A673 (cell line): Measurements from ENCODE around the gene GRK1. TPM values are rescaled to one million over a fixed set of nuclear protein-coding genes. Genes with fewer than 3 reads are reported as not detected.

ENCODE experiments used
- BruUV-seq: library from RNA; stranded (reverse); fragments of 400-500 nt; replicated peaks from 2 replicates; lab custom pipeline; 2021; lab: Mats Ljungman, UMichigan
- CTCF ChIA-PET: fragments of 300-600 bp; sonication (Branson Sonifier 250); formaldehyde crosslinking; loops from one replicate; lab custom pipeline; 2022; ENCODE audit warnings: antibody characterized with exemption; lab: Charles Lee
- POLR2A ChIA-PET: fragments of 300-600 bp; sonication (Branson Sonifier 250); formaldehyde crosslinking; loops from one replicate; lab custom pipeline; 2022; ENCODE audit warnings: antibody characterized with exemption; ENCODE audit not compliant: low non-redundant PET; lab: Charles Lee
- DNase-seq: peaks from one replicate; pipeline ENCODE4 v3.0.0-alpha.2; 2015; ENCODE audit warnings: low spot score
- H3K27ac ChIP-seq: fragments of 200-600 bp; sonication (generic); 2 replicates; pipeline ENCODE4 v1.5.1; 2016; ENCODE audit warnings: mixed run types, low read depth, mild to moderate bottlenecking, mixed read lengths, antibody characterized with exemption, low read length; ENCODE audit not compliant: poor library complexity, severe bottlenecking
- H3K27me3 ChIP-seq: fragments of 200-600 bp; sonication (generic); replicated peaks from 2 replicates; pipeline ENCODE4 v1.6.1; 2017; ENCODE audit warnings: mixed run types, low read depth, mild to moderate bottlenecking, mixed read lengths, antibody characterized with exemption, low read length; ENCODE audit not compliant: insufficient read depth, poor library complexity
- H3K36me3 ChIP-seq: fragments of 200-600 bp; sonication (generic); 2 replicates; pipeline ENCODE4 v1.6.1; 2016; ENCODE audit warnings: mixed run types, mild to moderate bottlenecking, mixed read lengths, antibody characterized with exemption, low read length; ENCODE audit not compliant: insufficient read depth, poor library complexity, severe bottlenecking
- H3K4me1 ChIP-seq: fragments of 200-600 bp; sonication (generic); 2 replicates; pipeline ENCODE4 v1.6.1; 2017; ENCODE audit warnings: mixed run types, mild to moderate bottlenecking, mixed read lengths, antibody characterized with exemption, low read length; ENCODE audit not compliant: insufficient read depth, poor library complexity, severe bottlenecking
- H3K4me3 ChIP-seq: fragments of 200-600 bp; sonication (generic); 2 replicates; pipeline ENCODE4 v1.5.1; 2016; ENCODE audit warnings: low read depth, mixed run types, mild to moderate bottlenecking, mixed read lengths, low read length; ENCODE audit not compliant: poor library complexity, severe bottlenecking
- H3K9me3 ChIP-seq: fragments of 200-600 bp; sonication (generic); 2 replicates; pipeline ENCODE4 v1.6.1; 2016; ENCODE audit warnings: mixed run types, low read depth, mild to moderate bottlenecking, mixed read lengths, antibody characterized with exemption, low read length; ENCODE audit not compliant: poor library complexity, severe bottlenecking
- CTCF ChIP-seq: fragments of 300-800, 200-600 bp; sonication (generic); conservative IDR thresholded peaks from 2 replicates; pipeline ENCODE4 v1.5.1; 2017; ENCODE audit warnings: low read depth, mild to moderate bottlenecking, antibody characterized with exemption, low read length, moderate library complexity, mixed read lengths
- EZH2 ChIP-seq: fragments of 200-600 bp; sonication (generic); IDR thresholded peaks from 2 replicates; pipeline ENCODE4 v1.6.1; 2017; ENCODE audit warnings: borderline replicate concordance, low read depth, mild to moderate bottlenecking, mixed read lengths, antibody characterized with exemption, low read length; ENCODE audit not compliant: poor library complexity, severe bottlenecking
- intact Hi-C: fragments of 100-400 bp; cut with micrococcal nuclease; formaldehyde crosslinking; loops from one replicate; pipeline ENCODE4 v1.10.0; 2022; ENCODE audit not compliant: unreplicated experiment
- total RNA-seq: library from RNA; stranded (reverse); gene quantifications from 2 replicates; pipeline ENCODE4 v1.2.3, GENCODE V29; 2021

The GRK1 gene
- total RNA-seq, 1 experiment from 2014 or later: not detected

- POLR2A ChIA-PET: no interaction called here
- TF ChIP-seq EZH2 (no peak), CTCF (no peak)
- Histone ChIP-seq H3K9me3 (no peaks in the 10 kb centered on the region), H3K4me3 (no peak overlapping the region), H3K4me1 (no peaks in the 10 kb centered on the region), H3K36me3 (no peaks in the 10 kb centered on the region), H3K27ac (no peak overlapping the region), H3K27me3 (peaks cover 47% of the 10 kb centered on the region)
- BruUV-seq: no TSS peak
- CTCF ChIA-PET: interaction anchor here (1.2 kb wide), 1 partner anchor 16 kb away, joined by 4 read pairs; no protein-coding TSS in a partner anchor
- DNase-seq: no peak
- intact Hi-C loops: no loop called here
Observed at GRCh38 chr13:113761136-113761535, 94.1 kb downstream of the GRK1 start.

- Histone ChIP-seq H3K9me3 (no peaks in the 10 kb centered on the region), H3K27me3 (peaks cover 50% of the 10 kb centered on the region), H3K36me3 (no peaks in the 10 kb centered on the region), H3K4me3 (no peak overlapping the region), H3K27ac (no peak overlapping the region), H3K4me1 (no peaks in the 10 kb centered on the region)
- no TSS peak for BruUV-seq
- POLR2A ChIA-PET: no interaction called here
- no peak for TF ChIP-seq CTCF
- no peak for TF ChIP-seq EZH2
- no peak for DNase-seq
- intact Hi-C loops: no loop called here
- CTCF ChIA-PET: interaction anchor here (1.2 kb wide), 1 partner anchor 17 kb away, joined by 4 read pairs; no protein-coding TSS in a partner anchor
Observed at GRCh38 chr13:113762075-113762474, 95.1 kb downstream of the GRK1 start.

- ChIA-PET POLR2A (no interaction called here), CTCF (no interaction called here)
- H3K27ac ChIP-seq: no peak overlapping the region
- H3K4me3 ChIP-seq: no peak overlapping the region
- no peaks in the 10 kb centered on the region for H3K4me1 ChIP-seq
- peaks cover 54% of the 10 kb centered on the region for H3K27me3 ChIP-seq
- intact Hi-C loops: no loop called here
- H3K9me3 ChIP-seq: no peaks in the 10 kb centered on the region
- BruUV-seq: no TSS peak
- DNase-seq: no peak
- no peaks in the 10 kb centered on the region for H3K36me3 ChIP-seq
- no peak for TF ChIP-seq EZH2
- TF ChIP-seq CTCF: no peak
Observed at GRCh38 chr13:113762538-113762937, 95.5 kb downstream of the GRK1 start.
